Measurements from ENCODE around the gene ZNF124. TPM values are rescaled to one million over a fixed set of nuclear protein-coding genes. Genes with fewer than 3 reads are reported as not detected.
"Not testable (repeated sequence)": the region's sequence is repeated elsewhere in the genome, so short reads cannot be mapped to it uniquely, and the experiment has no call there.

ZNF124 gene
- 10.7 TPM for polyA plus RNA-seq (2013)

- 0% methylated on average over 1 of the region's 28 CpGs for WGBS (ENCODE audit: insufficient coverage)
- DNase-seq: peak; percentile 40 to 76 (median 67)
- H3K27ac ChIP-seq (ENCODE audit: insufficient read depth in 1 of 2, low read depth in 1 of 2, low read length in 2 of 2, poor library complexity in 1 of 2, severe bottlenecking in 2 of 2); POLR2A ChIA-PET; CTCF ChIA-PET; H3K27me3 ChIP-seq (replicated peaks in 2 of 5; ENCODE audit: control insufficient read depth in 4 of 5, insufficient read depth in 5 of 5, low read length in 4 of 5): not testable (repeated sequence)
- peaks cover 0 to 26% (median under 1%) of the 10 kb centered on the region in 5 experiments for H3K9me3 ChIP-seq (ENCODE audit: control extremely low read depth in 1 of 5, control insufficient read depth in 4 of 5, insufficient read depth in 2 of 5, low read depth in 1 of 5, low read length in 4 of 5)
- H3K4me1 ChIP-seq (ENCODE audit: control extremely low read depth in 1 of 4, control insufficient read depth in 4 of 4, insufficient read depth in 4 of 4, low read length in 3 of 4): peaks cover 15 to 16% (median 16%) of the 10 kb centered on the region in 4 experiments
- peaks cover 2 to 14% (median 5%) of the 10 kb centered on the region in 4 experiments for H3K36me3 ChIP-seq (ENCODE audit: control insufficient read depth in 4 of 4, insufficient read depth in 4 of 4, low read length in 3 of 4)
- peak within 1 kb of the TSS in 5 of 7 experiments; percentile 2 to 46 (median 22) for H3K4me3 ChIP-seq (ENCODE audit: control insufficient read depth in 1 of 7, extremely low read depth in 1 of 7, insufficient read depth in 4 of 7, low read depth in 2 of 7, low read length in 6 of 7)
Measured at GRCh38 chr1:247171875-247172563, at the start of gene ZNF124. Gene ZNF124, minus strand, starts transcription at chr1:247172020. Its CDS starts 143 bp downstream, at chr1:247171877.

GRCh38 chr1:247220280-247220679, 48.5 kb upstream of the ZNF124 start:
- 98% methylated on average over 10 of the region's 30 CpGs for WGBS (ENCODE audit: insufficient coverage)
- H3K27me3 ChIP-seq (replicated peaks in 2 of 5; ENCODE audit: control insufficient read depth in 4 of 5, insufficient read depth in 5 of 5, low read length in 4 of 5); POLR2A ChIA-PET; DNase-seq; H3K4me1 ChIP-seq (ENCODE audit: control extremely low read depth in 1 of 4, control insufficient read depth in 4 of 4, insufficient read depth in 4 of 4, low read length in 3 of 4); H3K4me3 ChIP-seq (ENCODE audit: control insufficient read depth in 1 of 7, extremely low read depth in 1 of 7, insufficient read depth in 4 of 7, low read depth in 2 of 7, low read length in 6 of 7); H3K36me3 ChIP-seq (ENCODE audit: control insufficient read depth in 4 of 4, insufficient read depth in 4 of 4, low read length in 3 of 4); CTCF ChIA-PET; H3K27ac ChIP-seq (ENCODE audit: insufficient read depth in 1 of 2, low read depth in 1 of 2, low read length in 2 of 2, poor library complexity in 1 of 2, severe bottlenecking in 2 of 2): not testable (repeated sequence)
- peaks cover 0 to 12% (median 4%) of the 10 kb centered on the region in 5 experiments for H3K9me3 ChIP-seq (ENCODE audit: control extremely low read depth in 1 of 5, control insufficient read depth in 4 of 5, insufficient read depth in 2 of 5, low read depth in 1 of 5, low read length in 4 of 5)

GRCh38 chr1:247218121-247218651, 46.4 kb upstream of the ZNF124 start:
- no peaks in the 10 kb centered on the region for H3K36me3 ChIP-seq (ENCODE audit: control insufficient read depth in 4 of 4, insufficient read depth in 4 of 4, low read length in 3 of 4)
- peaks cover 0 to 5% (median 3%) of the 10 kb centered on the region in 5 experiments for H3K9me3 ChIP-seq (ENCODE audit: control extremely low read depth in 1 of 5, control insufficient read depth in 4 of 5, insufficient read depth in 2 of 5, low read depth in 1 of 5, low read length in 4 of 5)
- ChIA-PET CTCF (no interaction called here), POLR2A (no interaction called here)
- H3K27me3 ChIP-seq (replicated peaks in 2 of 5; ENCODE audit: control insufficient read depth in 4 of 5, insufficient read depth in 5 of 5, low read length in 4 of 5): no peaks in the 10 kb centered on the region
- WGBS (ENCODE audit: insufficient coverage): 91% methylated on average over 5 of the region's 6 CpGs
- no peak overlapping the region for H3K4me3 ChIP-seq (ENCODE audit: control insufficient read depth in 1 of 7, extremely low read depth in 1 of 7, insufficient read depth in 4 of 7, low read depth in 2 of 7, low read length in 6 of 7)
- no peaks in the 10 kb centered on the region for H3K4me1 ChIP-seq (ENCODE audit: control extremely low read depth in 1 of 4, control insufficient read depth in 4 of 4, insufficient read depth in 4 of 4, low read length in 3 of 4)
- no peak overlapping the region for H3K27ac ChIP-seq (ENCODE audit: insufficient read depth in 1 of 2, low read depth in 1 of 2, low read length in 2 of 2, poor library complexity in 1 of 2, severe bottlenecking in 2 of 2)
- DNase-seq: no peak

GRCh38 chr1:247216261-247216660, 44.4 kb upstream of the ZNF124 start:
- 93% methylated on average over 2 of the region's 3 CpGs for WGBS (ENCODE audit: insufficient coverage)
- Histone ChIP-seq H3K4me3 (ENCODE audit: control insufficient read depth in 1 of 7, extremely low read depth in 1 of 7, insufficient read depth in 4 of 7, low read depth in 2 of 7, low read length in 6 of 7) (no peak overlapping the region), H3K27me3 (replicated peaks in 2 of 5; ENCODE audit: control insufficient read depth in 4 of 5, insufficient read depth in 5 of 5, low read length in 4 of 5) (no peaks in the 10 kb centered on the region), H3K36me3 (ENCODE audit: control insufficient read depth in 4 of 4, insufficient read depth in 4 of 4, low read length in 3 of 4) (no peaks in the 10 kb centered on the region), H3K4me1 (ENCODE audit: control extremely low read depth in 1 of 4, control insufficient read depth in 4 of 4, insufficient read depth in 4 of 4, low read length in 3 of 4) (peaks cover 0 to 3% (median 1%) of the 10 kb centered on the region in 4 experiments), H3K27ac (ENCODE audit: insufficient read depth in 1 of 2, low read depth in 1 of 2, low read length in 2 of 2, poor library complexity in 1 of 2, severe bottlenecking in 2 of 2) (no peak overlapping the region), H3K9me3 (ENCODE audit: control extremely low read depth in 1 of 5, control insufficient read depth in 4 of 5, insufficient read depth in 2 of 5, low read depth in 1 of 5, low read length in 4 of 5) (peaks cover 0 to 3% (median 0%) of the 10 kb centered on the region in 5 experiments)
- no peak for DNase-seq
- ChIA-PET CTCF (no interaction called here), POLR2A (no interaction called here)

- POLR2A ChIA-PET: no interaction called here
- Histone ChIP-seq H3K27ac (ENCODE audit: insufficient read depth in 1 of 2, low read depth in 1 of 2, low read length in 2 of 2, poor library complexity in 1 of 2, severe bottlenecking in 2 of 2) (no peak overlapping the region), H3K27me3 (replicated peaks in 2 of 5; ENCODE audit: control insufficient read depth in 4 of 5, insufficient read depth in 5 of 5, low read length in 4 of 5) (no peaks in the 10 kb centered on the region), H3K36me3 (ENCODE audit: control insufficient read depth in 4 of 4, insufficient read depth in 4 of 4, low read length in 3 of 4) (peaks cover 0 to 14% (median 0%) of the 10 kb centered on the region in 4 experiments), H3K4me3 (ENCODE audit: control insufficient read depth in 1 of 7, extremely low read depth in 1 of 7, insufficient read depth in 4 of 7, low read depth in 2 of 7, low read length in 6 of 7) (no peak overlapping the region), H3K9me3 (ENCODE audit: control extremely low read depth in 1 of 5, control insufficient read depth in 4 of 5, insufficient read depth in 2 of 5, low read depth in 1 of 5, low read length in 4 of 5) (peaks cover 0 to 9% (median 0%) of the 10 kb centered on the region in 5 experiments), H3K4me1 (ENCODE audit: control extremely low read depth in 1 of 4, control insufficient read depth in 4 of 4, insufficient read depth in 4 of 4, low read length in 3 of 4) (peaks cover 6 to 28% (median 14%) of the 10 kb centered on the region in 4 experiments)
- no peak for DNase-seq
- 100% methylated on average over 1 of the region's 1 CpG for WGBS (ENCODE audit: insufficient coverage)
- CTCF ChIA-PET: interaction anchor here (0.7 kb wide), 1 partner anchor 203 kb away, joined by 3 read pairs; the partner anchor contains the start of gene NLRP3
Measured at GRCh38 chr1:247212627-247213617, 41.1 kb upstream of the ZNF124 start.

GRCh38 chr1:247212012-247212411, 40.2 kb upstream of the ZNF124 start:
- no peak overlapping the region for H3K27ac ChIP-seq (ENCODE audit: insufficient read depth in 1 of 2, low read depth in 1 of 2, low read length in 2 of 2, poor library complexity in 1 of 2, severe bottlenecking in 2 of 2)
- WGBS (ENCODE audit: insufficient coverage): 80% methylated on average over 3 of the region's 5 CpGs
- H3K36me3 ChIP-seq (ENCODE audit: control insufficient read depth in 4 of 4, insufficient read depth in 4 of 4, low read length in 3 of 4): peaks cover 0 to 23% (median 4%) of the 10 kb centered on the region in 4 experiments
- ChIA-PET POLR2A (no interaction called here), CTCF (interaction anchor here (0.6 to 0.7 kb wide), 2 partner anchors 204 to 313 kb away, joined by 3 to 4 read pairs; partner anchors contain the start of gene NLRP3)
- no peak overlapping the region for H3K4me3 ChIP-seq (ENCODE audit: control insufficient read depth in 1 of 7, extremely low read depth in 1 of 7, insufficient read depth in 4 of 7, low read depth in 2 of 7, low read length in 6 of 7)
- DNase-seq: no peak
- H3K9me3 ChIP-seq (ENCODE audit: control extremely low read depth in 1 of 5, control insufficient read depth in 4 of 5, insufficient read depth in 2 of 5, low read depth in 1 of 5, low read length in 4 of 5): peaks cover 0 to 18% (median 2%) of the 10 kb centered on the region in 5 experiments
- H3K4me1 ChIP-seq (ENCODE audit: control extremely low read depth in 1 of 4, control insufficient read depth in 4 of 4, insufficient read depth in 4 of 4, low read length in 3 of 4): peaks cover 6 to 28% (median 14%) of the 10 kb centered on the region in 4 experiments
- H3K27me3 ChIP-seq (replicated peaks in 2 of 5; ENCODE audit: control insufficient read depth in 4 of 5, insufficient read depth in 5 of 5, low read length in 4 of 5): no peaks in the 10 kb centered on the region
